Vagina (tissue), 2 donors: Measurements from ENCODE around the gene SLC25A21.

Source experiments
- POLR2A ChIP-seq, 2 donors: fragments of 450-650 bp; IDR thresholded peaks; one replicate each; pipeline ENCODE4 v1.6.1; 2017; ENCODE audit warnings: antibody characterized with exemption in 2 of 2, mild to moderate bottlenecking in 2 of 2, moderate library complexity in 2 of 2
- TF ChIP-seq, protein P1 (sequence below), 3 experiments: fragments of 450-650 bp in 2 of 3; fragments of 200-600 bp in 1 of 3; sonication (generic) in 1 of 3; IDR thresholded peaks; one replicate each; pipeline ENCODE4 v1.5.1; 2017 to 2019; ENCODE audit warnings: antibody characterized with exemption in 3 of 3, mild to moderate bottlenecking in 2 of 3, moderate library complexity in 2 of 3

DNA sequence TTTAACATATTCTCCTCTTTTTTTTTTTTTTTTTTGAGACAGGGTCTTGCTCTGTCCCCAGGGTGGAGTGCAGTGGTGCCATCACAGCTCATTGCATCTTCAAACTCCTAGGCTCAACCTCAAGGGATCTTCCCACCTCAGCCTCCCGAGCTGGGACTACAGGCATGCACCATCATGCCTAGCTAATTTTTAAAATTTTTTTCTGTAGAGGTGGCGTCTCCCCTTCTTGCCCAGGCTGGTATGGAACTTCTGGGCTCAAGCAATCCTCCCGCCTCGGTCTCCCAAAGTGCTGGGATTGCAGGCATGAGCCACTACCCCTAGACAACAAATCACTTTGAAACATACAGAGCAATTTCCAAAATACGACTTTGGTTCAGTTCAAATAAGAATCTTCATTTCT is 355.9 kb downstream of the SLC25A21 start:
- no peak for TF ChIP-seq POLR2A (IDR thresholded peaks at IDR 0.05)
- TF ChIP-seq, protein P1, sequence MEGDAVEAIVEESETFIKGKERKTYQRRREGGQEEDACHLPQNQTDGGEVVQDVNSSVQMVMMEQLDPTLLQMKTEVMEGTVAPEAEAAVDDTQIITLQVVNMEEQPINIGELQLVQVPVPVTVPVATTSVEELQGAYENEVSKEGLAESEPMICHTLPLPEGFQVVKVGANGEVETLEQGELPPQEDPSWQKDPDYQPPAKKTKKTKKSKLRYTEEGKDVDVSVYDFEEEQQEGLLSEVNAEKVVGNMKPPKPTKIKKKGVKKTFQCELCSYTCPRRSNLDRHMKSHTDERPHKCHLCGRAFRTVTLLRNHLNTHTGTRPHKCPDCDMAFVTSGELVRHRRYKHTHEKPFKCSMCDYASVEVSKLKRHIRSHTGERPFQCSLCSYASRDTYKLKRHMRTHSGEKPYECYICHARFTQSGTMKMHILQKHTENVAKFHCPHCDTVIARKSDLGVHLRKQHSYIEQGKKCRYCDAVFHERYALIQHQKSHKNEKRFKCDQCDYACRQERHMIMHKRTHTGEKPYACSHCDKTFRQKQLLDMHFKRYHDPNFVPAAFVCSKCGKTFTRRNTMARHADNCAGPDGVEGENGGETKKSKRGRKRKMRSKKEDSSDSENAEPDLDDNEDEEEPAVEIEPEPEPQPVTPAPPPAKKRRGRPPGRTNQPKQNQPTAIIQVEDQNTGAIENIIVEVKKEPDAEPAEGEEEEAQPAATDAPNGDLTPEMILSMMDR (IDR thresholded peaks at IDR 0.05), result no peak
